Adrenal gland (tissue), 12 donors: Measurements from ENCODE around the gene AP1B1. TPM values are rescaled to one million over a fixed set of nuclear protein-coding genes. Genes with fewer than 3 reads are reported as not detected.
A peak's percentile ranks its signal among the peaks of the same experiment; 100 is the strongest.

Experiments
- DNase-seq, 7 donors: peaks; one replicate each; pipeline ENCODE4 v3.0.0-alpha.2; 2019 to 2020
- H3K27ac ChIP-seq, 5 donors: fragments of 200-600 bp; sonication (generic) in 4 of 5; 1 replicate in 3 of 5; 2 replicates in 2 of 5; pipeline versions ENCODE4 v1.5.1 to v1.8.0; 2016 to 2020; ENCODE audit warnings: mild to moderate bottlenecking in 1 of 5
- H3K27me3 ChIP-seq: fragments of 200-600 bp; 2 replicates; pipeline ENCODE4 v1.8.0; 2021
- H3K36me3 ChIP-seq, 2 donors: fragments of 200-600 bp; replicated peaks in 1 of 2; 1 replicate in 1 of 2; 2 replicates in 1 of 2; pipeline versions ENCODE4 v1.5.1 to v1.8.0; 2018 to 2022
- H3K4me1 ChIP-seq, 2 donors: fragments of 200-600 bp; replicated peaks in 1 of 2; 1 replicate in 1 of 2; 2 replicates in 1 of 2; pipeline versions ENCODE4 v1.5.1 to v1.8.0; 2018 to 2021
- H3K4me3 ChIP-seq, 4 donors: fragments of 200-600 bp; sonication (generic) in 3 of 4; one replicate each; pipeline ENCODE4 v1.5.1; 2016 to 2018
- H3K9me3 ChIP-seq, 3 donors: fragments of 200-600 bp; sonication (generic) in 1 of 3; replicated peaks in 1 of 3; 1 replicate in 2 of 3; 2 replicates in 1 of 3; pipeline versions ENCODE4 v1.5.1 to v1.8.0; 2016 to 2021
- POLR2A ChIP-seq, 2 donors: fragments of 450-650 bp; IDR thresholded peaks; one replicate each; pipeline ENCODE4 v1.6.1; 2017; ENCODE audit warnings: antibody characterized with exemption in 2 of 2, mild to moderate bottlenecking in 2 of 2, moderate library complexity in 1 of 2
- WGBS, 4 donors: extraction: QIAGEN DNeasy Blood & Tissue Kit in 2 of 4; methylation state at CpG; one replicate each; pipeline versions ENCODE4 v1.1.5 to v1.1.7; 2013 to 2017; 5-methylcytosine and 5-hydroxymethylcytosine counted together
- intact Hi-C, 2 donors: fragments of 100-400 bp; cut with DNase I; formaldehyde crosslinking; loops; one replicate each; pipeline versions ENCODE4 v1.14.1 to v1.15.0; 2022 to 2023
- polyA plus RNA-seq, 3 donors: library from polyadenylated mRNA; stranded (reverse); fragments of 200-250 nt in 2 of 3; fragments of 350-450 nt in 1 of 3; fragmentation: Illumina TruSeq in 1 of 3; extraction: RNeasy Lipid Tissue Mini Kit (QIAGEN cat#74804) in 1 of 3; gene quantifications; one replicate each; pipeline ENCODE4 v1.2.3, GENCODE V29; 2013 to 2014
- total RNA-seq, 9 donors: library from RNA; depleted of rRNA in 4 of 9; stranded (reverse); fragments of >200 nt in 4 of 9; fragments of 120-200 nt in 1 of 9; fragmentation: NEBNext Ultra II Directional in 1 of 9; extraction: Animal tissue kit (Norgen Biotek cat#: 25700) in 1 of 9; gene quantifications; one replicate each; pipeline versions ENCODE4 v1.1.0 to v1.2.4, GENCODE V29; 2013 to 2023
- TF ChIP-seq, protein P1 (sequence below), 6 experiments: fragments of 450-650 bp in 4 of 6; fragments of 200-600 bp in 2 of 6; sonication (generic) in 1 of 6; IDR thresholded peaks; 1 replicate in 5 of 6; 2 replicates in 1 of 6; pipeline versions ENCODE4 v1.5.1 to v1.8.0; 2016 to 2021; ENCODE audit warnings: antibody characterized with exemption in 6 of 6, mild to moderate bottlenecking in 2 of 6, moderate library complexity in 1 of 6
- donor health status: healthy with polysubstance abuse.
- donor health status: Bipolar disorder and iron deficiency.
- donor health status: DM: yes; HTN: yes; CAD: no.
- donor health status: DM: no; HTN: no; CAD: no.
- donor health status: DM: no; HTN: no; CAD: no.
- donor health status: DM: yes; HTN: yes; CAD: no.

Gene AP1B1
- total and polyA plus RNA-seq, 12 donors: 47.6 to 190 (median 109) TPM

DNA sequence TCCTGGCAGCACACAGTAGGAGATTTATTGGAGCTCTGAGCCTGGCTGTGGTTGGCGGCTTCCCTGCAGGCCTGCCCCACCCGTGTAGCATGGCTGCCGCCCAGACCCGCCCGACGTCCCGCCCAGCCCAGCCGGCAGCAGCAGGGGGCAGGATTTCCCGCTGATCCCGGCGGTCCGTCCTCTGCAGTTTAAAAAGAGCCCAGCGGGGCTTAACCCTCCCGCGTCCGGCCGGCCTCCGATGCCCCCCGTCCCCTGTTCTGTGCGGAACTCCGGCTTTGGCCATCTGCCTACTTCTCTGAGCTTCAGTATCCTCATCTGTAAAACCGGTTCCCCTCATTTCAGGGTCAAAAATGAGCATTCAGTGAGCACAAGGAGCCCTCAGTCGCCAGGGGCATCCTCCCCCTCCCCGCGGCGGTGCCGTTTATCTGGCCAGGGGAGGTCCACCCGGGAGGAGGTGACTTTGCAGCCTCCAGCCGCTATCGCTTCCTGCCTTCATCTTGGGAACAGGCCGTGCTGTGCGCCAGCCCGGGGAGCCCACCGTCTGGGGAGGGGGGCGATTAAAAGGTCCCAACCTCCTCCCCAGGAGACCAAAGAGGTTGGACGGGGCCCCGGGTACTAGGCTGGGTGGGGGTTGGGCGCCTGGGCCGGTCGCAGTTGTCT, 82.1 kb downstream of the AP1B1 start, which contains the start of gene GAS2L1:
TSS of gene GAS2L1 (plus strand) at position 476 of the 660 bp plus-strand sequence. CDS start 1,456 bp downstream, outside the sequence.
- H3K4me3 ChIP-seq: peak within 1 kb of the TSS; percentile 3 to 93 (median 37)
- intact Hi-C loops: no loop called here
- TF ChIP-seq, protein P1, sequence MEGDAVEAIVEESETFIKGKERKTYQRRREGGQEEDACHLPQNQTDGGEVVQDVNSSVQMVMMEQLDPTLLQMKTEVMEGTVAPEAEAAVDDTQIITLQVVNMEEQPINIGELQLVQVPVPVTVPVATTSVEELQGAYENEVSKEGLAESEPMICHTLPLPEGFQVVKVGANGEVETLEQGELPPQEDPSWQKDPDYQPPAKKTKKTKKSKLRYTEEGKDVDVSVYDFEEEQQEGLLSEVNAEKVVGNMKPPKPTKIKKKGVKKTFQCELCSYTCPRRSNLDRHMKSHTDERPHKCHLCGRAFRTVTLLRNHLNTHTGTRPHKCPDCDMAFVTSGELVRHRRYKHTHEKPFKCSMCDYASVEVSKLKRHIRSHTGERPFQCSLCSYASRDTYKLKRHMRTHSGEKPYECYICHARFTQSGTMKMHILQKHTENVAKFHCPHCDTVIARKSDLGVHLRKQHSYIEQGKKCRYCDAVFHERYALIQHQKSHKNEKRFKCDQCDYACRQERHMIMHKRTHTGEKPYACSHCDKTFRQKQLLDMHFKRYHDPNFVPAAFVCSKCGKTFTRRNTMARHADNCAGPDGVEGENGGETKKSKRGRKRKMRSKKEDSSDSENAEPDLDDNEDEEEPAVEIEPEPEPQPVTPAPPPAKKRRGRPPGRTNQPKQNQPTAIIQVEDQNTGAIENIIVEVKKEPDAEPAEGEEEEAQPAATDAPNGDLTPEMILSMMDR (IDR thresholded peaks at IDR 0.05): peak; percentile 55 to 73 (median 67)
- no peak for TF ChIP-seq POLR2A (IDR thresholded peaks at IDR 0.05)
- H3K4me1 ChIP-seq: peaks cover 51 to 66% of the 10 kb centered on the region in 2 donors
- H3K27me3 ChIP-seq: no peaks in the 10 kb centered on the region
- 0 to 3% (median 0%) methylated on average over 9 to 40 of the region's 40 CpGs for WGBS, 4 donors
- no peaks in the 10 kb centered on the region for H3K9me3 ChIP-seq
- peak; percentile 82 to 88 (median 86) for DNase-seq
- H3K27ac ChIP-seq: peak within 1 kb of the TSS; percentile 43 to 93 (median 76)
- no peaks in the 10 kb centered on the region for H3K36me3 ChIP-seq

DNA sequence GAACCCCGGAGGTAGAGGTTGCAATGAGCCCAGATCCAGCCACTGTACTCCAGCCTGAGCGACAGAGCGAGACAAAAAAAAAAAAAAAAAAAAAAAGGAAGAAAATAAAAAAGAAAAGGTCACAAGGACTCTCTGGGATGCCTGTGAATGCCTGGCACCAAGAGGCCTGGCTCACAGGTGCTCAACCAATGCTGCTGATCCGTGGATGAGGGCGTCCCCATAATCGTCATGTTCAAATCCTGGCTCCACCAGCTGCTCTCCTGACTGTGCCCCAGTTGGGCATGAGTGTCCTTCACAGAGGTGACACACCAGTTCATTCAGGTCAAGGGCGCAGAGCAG, 82.6 kb downstream of the AP1B1 start:
- Histone ChIP-seq H3K9me3 (no peaks in the 10 kb centered on the region), H3K27ac (peak overlapping the region in 4 of 5 donors; percentile 26 to 93 (median 72)), H3K36me3 (peaks cover 0 to 4% of the 10 kb centered on the region in 2 donors), H3K4me3 (peak overlapping the region in 1 of 4 donors; percentile 93), H3K27me3 (no peaks in the 10 kb centered on the region), H3K4me1 (peaks cover 46 to 61% of the 10 kb centered on the region in 2 donors)
- WGBS, 4 donors: 23 to 50% (median 36%) methylated on average over 6 to 7 of the region's 7 CpGs
- no peak for DNase-seq
- no peak for TF ChIP-seq POLR2A (IDR thresholded peaks at IDR 0.05)
- TF ChIP-seq, protein P1 (IDR thresholded peaks at IDR 0.05): no peak
- intact Hi-C loops: no loop called here

DNA sequence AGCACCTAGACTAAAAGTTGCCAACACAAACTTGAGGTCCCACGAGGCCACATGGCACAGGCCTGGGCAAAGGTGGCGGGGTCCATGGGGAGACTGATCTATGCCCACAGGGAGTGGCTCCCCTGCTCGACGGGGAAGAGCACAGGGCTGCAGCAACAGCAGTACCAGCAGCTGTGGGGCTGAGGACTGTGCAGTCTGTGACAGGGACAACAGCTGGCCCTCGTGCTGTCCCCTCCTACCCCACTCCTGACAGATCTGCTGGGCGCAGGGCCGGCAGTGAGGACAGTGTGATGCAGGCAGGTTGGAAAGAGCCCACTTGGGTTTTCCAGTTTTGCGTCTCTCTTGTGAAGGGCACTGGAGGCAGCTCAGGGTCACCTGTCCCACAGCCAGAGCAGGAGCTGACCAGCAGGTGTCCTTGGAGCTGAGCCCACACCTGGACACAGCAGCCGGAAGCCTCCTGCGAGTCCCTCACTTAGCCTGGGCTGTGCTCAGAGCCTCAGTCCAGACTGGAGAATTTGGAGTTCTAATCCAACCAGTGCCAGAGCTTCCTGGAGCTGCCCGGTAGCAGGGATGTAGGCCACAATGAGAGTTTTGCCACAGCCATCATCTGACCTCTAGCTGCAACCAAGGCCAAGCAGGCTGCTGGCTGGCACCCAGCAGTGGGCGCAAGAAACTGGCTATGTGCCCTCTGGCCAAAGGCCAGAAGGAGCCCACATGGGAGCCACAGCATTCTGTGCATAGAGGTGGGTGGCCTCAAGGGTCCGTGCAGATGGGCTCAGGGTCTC, 85.5 kb downstream of the AP1B1 start:
- Histone ChIP-seq H3K27me3 (no peaks in the 10 kb centered on the region), H3K4me1 (peaks cover 18 to 32% of the 10 kb centered on the region in 2 donors), H3K4me3 (no peak overlapping the region), H3K9me3 (no peaks in the 10 kb centered on the region), H3K27ac (peak overlapping the region; percentile 42 to 88 (median 64)), H3K36me3 (peaks cover 0 to 33% of the 10 kb centered on the region in 2 donors)
- TF ChIP-seq POLR2A (IDR thresholded peaks at IDR 0.05): peak in 1 of 2 donors; percentile 26
- TF ChIP-seq, protein P1 (IDR thresholded peaks at IDR 0.05): peak in 1 of 6 experiments; percentile 11
- peak; percentile 72 to 83 (median 80) for DNase-seq
- 20 to 46% (median 34%) methylated on average over 4 to 13 of the region's 13 CpGs for WGBS, 4 donors
- intact Hi-C loops: no loop called here

DNA sequence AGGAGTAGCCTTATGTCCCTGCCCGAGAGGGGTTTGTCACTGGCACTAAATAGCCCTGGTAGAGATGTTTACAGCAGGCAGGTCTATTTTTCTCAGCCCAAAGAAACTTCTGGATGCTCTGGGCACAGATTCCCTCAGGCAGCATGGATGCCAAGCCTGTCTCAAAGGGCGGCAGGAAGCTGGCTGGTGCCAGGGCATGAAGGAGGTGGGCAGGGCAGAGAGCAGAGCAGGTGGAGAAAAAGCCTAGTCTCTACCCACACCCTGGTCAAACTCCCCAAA, 86.0 kb downstream of the AP1B1 start:
- peaks cover 0 to 38% of the 10 kb centered on the region in 2 donors for H3K36me3 ChIP-seq
- H3K27me3 ChIP-seq: no peaks in the 10 kb centered on the region
- intact Hi-C loops: no loop called here
- TF ChIP-seq, protein P1 (IDR thresholded peaks at IDR 0.05): no peak
- no peak for TF ChIP-seq POLR2A (IDR thresholded peaks at IDR 0.05)
- H3K27ac ChIP-seq: peak overlapping the region; percentile 42 to 88 (median 64)
- 40 to 59% (median 42%) methylated on average over 1 to 2 of the region's 2 CpGs for WGBS, 4 donors
- H3K9me3 ChIP-seq: no peaks in the 10 kb centered on the region
- H3K4me3 ChIP-seq: no peak overlapping the region
- no peak for DNase-seq
- peaks cover 13 to 26% of the 10 kb centered on the region in 2 donors for H3K4me1 ChIP-seq
